Sciatic nerve (tissue), 2 donors: ENCODE measurements around the gene IDH3A. TPM values are rescaled to one million over a fixed set of nuclear protein-coding genes. Genes with fewer than 3 reads are reported as not detected.
A peak's percentile ranks its signal among the peaks of the same experiment; 100 is the strongest.

ENCODE experiments used
- ATAC-seq: fragments of 200-7000 bp; cut with Tn5 transposase; one replicate; pipeline ENCODE4 v1.9.1; 2020; ENCODE audit warnings: mild to moderate bottlenecking, moderate library complexity
- DNase-seq: peaks from one replicate; pipeline ENCODE4 v3.0.0-alpha.2; 2020; ENCODE audit warnings: low spot score
- intact Hi-C: fragments of 100-400 bp; cut with DNase I; formaldehyde crosslinking; loops from one replicate; pipeline ENCODE4 v1.14.2; 2022
- total RNA-seq: library from RNA; stranded (reverse); fragmentation: NEBNext Ultra II Directional; extraction: Animal tissue kit (Norgen Biotek cat#: 25700); gene quantifications from one replicate; pipeline ENCODE4 v1.2.1, GENCODE V29; 2021
- donor health status: DM: no; HTN: no; CAD: no.
- donor health status: DM: no; HTN: no; CAD: no.

IDH3A gene
- 66.9 TPM for total RNA-seq

DNA sequence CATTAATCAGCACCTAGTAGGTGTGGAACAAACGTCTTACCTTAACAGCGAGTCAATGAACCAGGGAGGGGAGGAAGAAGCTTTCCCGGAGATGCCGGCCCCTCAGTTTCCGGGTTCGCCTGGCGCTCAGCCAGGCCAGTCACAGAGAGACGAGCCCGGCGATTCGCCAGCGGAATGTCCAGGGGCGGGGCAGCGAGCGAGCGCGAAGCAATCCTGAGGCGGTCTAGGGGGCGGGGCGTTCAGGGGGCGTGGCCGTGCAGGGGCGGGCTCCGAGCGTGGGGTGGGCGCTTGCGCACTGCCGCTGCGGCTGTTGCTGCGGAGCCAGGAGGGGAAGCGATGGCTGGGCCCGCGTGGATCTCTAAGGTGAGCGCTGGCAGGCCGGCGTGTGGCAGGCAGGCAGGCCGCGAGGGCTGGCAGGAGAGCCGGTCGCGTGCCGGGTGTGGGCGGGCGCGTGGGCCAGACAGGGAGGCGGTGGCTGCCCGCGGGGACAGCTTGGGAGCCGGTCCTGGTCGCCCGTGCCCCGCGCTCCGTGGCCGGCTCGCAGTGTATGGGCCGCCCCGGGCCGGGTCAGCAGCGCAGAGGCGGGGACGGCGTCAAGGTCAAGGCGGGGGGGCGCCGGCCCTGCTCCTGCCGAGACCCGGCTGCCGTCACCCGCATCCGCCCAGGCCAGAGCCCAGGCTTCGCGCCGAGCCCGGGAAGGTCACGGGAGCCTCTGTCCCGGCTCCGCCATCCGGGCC, at the start of gene IDH3A:
TSS of gene IDH3A (plus strand) at position 295 of the 737 bp plus-strand sequence. CDS start at position 337, 42 bp downstream.
- ATAC-seq, result peak; percentile 100
- DNase-seq, result peak; percentile 100
- intact Hi-C loops, result no loop called here

DNA sequence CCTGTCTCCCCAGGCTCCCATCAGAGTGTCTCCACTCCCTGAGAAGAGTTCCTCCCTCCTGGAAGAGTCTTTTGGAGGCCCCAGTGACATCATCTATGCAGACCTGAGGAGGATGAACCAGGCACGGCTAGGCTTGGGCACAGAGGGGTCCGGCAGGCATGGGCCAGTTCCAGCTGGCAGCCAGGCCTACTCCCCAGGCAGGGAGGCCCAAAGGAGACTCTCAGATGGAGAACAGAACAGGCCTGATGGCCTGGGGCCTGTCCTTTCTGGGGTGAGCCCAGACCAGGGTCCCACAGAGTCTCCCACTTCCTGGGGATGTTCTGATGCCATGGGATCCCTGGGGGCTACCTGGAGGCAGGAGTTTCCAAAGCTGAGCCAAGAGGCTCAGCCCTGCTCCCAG, 48.3 kb upstream of the IDH3A start:
- DNase-seq (peak; percentile 28), ATAC-seq (no peak)
- intact Hi-C loops, result no loop called here

DNA sequence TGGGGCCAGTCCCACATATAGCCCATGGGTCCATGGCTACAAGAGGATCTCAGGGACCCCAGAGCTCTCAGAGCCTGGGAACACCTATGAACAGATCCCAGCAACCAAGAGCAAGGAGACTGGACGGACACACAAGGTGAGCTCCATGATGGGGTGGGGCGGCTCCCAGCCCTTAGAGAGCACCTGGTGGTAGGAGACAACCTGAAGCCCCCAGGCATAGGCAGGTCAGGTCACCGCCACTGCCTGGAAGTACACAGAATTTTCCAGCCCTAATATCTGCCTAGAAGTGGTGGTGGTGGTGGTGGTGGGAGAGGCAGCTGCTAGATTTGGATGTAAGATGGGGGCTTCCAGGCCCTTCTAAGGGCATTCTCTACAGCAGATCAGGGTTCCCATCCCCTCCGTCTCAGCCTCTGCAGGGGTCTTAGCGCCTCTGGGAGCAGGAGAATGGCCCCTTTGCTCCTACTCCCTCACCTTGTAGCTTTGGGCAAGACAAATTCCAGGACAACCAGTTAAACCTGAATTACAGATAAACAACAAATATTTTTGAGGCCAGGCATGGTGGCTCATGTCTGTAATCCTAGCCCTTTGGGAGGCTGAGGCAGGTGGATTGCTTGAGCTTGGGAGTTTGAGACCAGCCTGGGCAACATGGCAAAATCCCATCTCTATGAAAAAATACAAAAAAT, 47.6 kb upstream of the IDH3A start:
- ATAC-seq, result no peak
- peak; percentile 21 for DNase-seq

DNA sequence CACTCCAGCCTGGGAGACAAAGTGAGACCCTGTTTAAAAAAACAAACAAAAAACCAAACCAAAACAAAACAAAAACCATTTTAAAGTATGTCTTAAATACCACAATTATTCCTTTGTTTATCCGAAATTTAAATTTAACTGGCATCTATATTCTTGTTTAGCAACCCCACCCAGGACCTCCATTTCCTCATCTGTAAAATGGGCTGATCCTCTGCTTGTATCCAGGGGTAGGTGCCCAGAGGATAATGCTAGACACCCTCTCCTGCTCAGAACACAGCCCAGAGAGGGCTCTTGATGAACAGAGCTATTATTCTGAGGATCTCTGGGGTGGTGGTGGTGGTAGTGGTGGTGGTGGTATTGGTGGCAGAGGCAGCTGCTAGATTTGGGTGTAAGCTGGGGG, 47.0 kb upstream of the IDH3A start:
- intact Hi-C loops, result no loop called here
- ATAC-seq, result no peak
- no peak for DNase-seq

More for the DNA sequence above, 47.6 kb upstream of the IDH3A start:
- intact Hi-C loops, result no loop called here

DNA sequence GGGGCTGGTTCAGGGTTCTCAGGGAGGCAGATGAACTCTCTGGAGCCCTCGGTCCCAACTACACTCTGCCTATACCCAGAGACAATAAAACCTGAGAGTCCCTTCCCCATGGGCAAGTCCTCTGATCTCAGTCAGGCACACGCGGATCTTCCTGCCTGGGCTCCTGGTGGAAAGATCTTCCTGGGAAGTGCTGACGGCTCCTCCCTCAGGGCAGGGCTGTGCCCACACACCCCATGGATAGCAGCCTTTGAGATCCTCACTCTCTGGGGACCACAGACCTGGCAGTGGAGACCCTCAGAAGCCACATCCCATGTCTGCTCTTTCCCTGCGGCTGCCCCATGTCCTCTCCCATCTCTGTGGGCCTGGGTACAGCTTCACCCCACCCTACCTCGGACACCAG, 46.4 kb upstream of the IDH3A start:
- intact Hi-C loops, result no loop called here
- DNase-seq, result peak; percentile 37
- ATAC-seq, result no peak

DNA sequence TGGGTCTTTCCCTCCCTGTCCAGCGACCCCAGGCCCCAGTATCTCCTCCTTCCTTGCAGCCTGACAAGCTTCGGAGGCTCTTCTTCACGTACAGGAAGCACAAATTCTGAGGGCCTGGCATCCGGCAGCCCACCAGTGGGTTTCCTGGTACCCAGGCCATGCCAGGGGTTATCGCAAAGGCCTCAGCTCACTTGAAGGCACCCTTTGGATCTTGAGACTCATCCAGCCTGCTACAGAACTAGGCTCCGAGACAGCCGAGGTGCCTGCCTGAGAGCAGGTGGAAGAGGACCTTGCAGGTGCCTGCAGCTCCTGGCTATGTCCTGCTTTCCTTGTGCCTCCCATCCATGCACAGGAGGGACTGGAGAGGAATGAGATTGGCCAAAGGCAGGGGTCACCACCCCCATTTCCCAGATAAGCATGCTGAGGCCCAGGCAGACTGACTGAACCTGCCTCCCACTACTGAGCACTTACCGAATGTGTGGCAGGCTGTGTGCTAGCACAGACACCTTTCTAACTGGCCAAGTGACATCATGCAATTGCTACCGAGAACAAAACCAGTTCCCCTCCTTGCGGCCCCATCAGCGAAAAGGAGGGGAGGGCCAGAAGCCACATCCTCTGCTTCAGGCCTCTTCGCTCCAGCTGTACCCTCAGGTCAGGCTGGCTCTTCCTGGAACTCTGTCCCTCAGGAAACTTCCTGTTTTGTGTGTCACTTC, 45.6 kb upstream of the IDH3A start:
- ATAC-seq, result no peak
- intact Hi-C loops, result no loop called here
- DNase-seq, result no peak

DNA sequence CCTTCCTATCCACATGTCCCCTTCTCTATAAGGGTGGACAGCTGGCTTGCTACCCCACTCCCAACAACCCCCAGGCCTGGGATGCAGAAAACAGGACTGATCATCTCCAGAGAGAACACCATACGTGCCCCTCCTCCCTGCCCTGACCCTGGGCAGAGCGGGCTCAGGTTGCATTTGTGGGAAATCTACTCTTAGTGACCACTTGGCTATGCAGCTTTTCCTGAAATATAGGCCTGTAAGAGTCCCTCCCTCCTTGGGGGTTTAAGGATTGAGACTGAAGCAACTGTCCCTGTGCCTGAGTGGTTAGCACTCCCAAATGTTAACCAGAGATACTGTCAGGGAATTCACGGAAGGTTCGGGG, 45.1 kb upstream of the IDH3A start:
- ATAC-seq, result no peak
- intact Hi-C loops, result no loop called here
- DNase-seq, result no peak

DNA sequence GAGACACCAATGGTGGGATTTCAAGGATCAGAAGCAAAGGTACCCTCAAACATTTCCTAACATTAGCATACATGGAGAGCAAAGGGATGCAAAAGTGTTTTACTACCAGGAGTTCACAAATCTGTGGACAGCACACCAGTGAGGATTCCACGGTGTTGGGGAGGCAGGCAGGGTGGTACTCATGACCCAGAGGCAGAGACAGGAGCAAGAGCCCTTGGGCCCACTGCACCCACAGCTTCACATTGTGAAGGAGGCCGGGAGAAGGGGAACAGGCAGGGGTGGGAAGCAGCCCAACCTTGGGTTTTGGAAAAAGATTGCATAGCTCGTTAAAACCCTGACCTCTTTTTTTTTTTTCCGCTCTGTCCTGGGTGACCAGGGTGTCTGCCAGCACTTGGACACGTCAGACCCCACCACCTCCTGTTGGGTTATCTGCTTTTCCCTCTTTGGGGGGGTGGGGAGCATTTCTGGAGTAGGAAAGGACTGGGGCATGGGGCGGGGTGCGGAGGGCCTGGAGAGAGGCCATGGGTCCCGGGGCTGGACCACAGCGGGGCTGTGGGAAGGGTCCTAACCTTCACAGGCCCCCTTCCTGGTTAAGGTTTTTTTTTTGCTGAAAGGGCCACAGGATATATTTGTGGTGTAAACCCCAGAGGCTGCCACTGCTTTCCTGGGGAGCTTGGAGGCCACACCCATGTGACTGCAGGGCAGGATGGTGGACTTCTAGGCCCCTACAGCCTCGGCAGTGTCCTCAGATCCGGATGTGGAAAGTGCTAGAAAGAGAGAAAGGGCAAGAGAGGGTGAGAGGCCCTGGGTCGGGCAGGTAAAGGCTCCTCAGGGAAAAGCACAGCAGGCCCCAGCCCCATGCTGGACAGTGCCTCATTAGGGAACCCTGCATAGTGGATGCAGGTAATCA, 44.3 kb upstream of the IDH3A start:
- DNase-seq (no peak), ATAC-seq (no peak)
- intact Hi-C loops, result loop anchor here (5.0 kb wide), 1 partner anchor 138 kb away; no protein-coding TSS in a partner anchor

DNA sequence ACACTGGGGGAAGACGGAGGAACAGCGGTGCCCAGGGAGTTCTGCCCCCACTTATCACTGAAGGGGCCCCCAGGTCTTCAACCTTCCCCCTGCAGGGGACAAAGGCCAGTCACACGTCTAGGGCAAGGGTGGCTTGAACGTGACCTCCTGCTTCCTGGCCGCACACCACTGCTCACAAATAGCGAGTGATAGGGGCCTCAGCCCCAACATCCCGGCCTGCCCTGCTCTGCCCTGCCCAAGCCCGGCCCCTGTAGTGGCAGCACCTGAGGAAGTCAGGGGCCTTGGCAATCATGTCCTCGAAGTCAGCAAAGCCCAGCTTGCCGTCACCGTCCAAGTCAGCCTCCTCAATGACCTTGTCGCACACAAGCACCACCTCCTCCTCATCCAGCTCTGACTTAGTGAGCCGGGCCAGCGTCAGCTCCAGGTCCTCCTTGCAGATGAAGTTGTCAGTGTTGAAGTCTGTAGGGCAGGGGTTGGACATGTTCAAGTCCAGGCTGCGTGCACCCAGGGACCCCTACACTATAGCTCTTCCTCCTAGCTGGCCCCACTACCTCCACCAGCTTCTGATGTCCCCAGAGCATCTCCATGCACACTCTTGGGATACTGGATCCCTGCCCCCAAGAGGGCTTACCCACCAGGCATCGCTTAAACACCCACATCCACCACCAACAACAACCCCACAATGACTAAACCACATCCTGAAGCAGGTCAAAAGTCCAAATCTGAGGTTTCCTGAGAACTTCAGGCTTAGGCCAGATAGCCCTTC, 43.5 kb upstream of the IDH3A start:
- ATAC-seq, result no peak
- intact Hi-C loops, result loop anchor here (5.0 kb wide), 1 partner anchor 138 kb away; no protein-coding TSS in a partner anchor
- DNase-seq, result peak; percentile 51

DNA sequence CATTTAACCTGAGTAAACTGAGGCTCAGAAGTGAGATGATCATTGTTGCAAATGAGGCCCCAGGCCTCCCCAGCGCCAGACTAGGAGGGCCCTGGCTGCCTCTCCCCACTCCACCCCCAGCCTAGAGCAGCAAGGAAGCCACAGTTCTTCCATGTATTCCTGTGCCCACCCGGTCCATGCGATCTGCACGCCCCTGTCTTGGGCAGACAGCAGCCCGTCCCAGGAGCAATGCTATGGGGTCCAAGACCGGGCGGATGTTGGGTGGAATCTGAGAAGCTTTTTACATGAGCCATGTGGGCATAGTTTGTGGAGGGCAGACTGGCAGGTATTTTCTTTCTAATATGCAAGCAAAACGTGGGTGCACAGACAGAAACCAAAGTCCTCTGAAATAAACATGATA, 41.7 kb upstream of the IDH3A start:
- DNase-seq (peak; percentile 47), ATAC-seq (no peak)
- intact Hi-C loops, result loop anchor here (5.0 kb wide), 1 partner anchor 140 kb away; no protein-coding TSS in a partner anchor

DNA sequence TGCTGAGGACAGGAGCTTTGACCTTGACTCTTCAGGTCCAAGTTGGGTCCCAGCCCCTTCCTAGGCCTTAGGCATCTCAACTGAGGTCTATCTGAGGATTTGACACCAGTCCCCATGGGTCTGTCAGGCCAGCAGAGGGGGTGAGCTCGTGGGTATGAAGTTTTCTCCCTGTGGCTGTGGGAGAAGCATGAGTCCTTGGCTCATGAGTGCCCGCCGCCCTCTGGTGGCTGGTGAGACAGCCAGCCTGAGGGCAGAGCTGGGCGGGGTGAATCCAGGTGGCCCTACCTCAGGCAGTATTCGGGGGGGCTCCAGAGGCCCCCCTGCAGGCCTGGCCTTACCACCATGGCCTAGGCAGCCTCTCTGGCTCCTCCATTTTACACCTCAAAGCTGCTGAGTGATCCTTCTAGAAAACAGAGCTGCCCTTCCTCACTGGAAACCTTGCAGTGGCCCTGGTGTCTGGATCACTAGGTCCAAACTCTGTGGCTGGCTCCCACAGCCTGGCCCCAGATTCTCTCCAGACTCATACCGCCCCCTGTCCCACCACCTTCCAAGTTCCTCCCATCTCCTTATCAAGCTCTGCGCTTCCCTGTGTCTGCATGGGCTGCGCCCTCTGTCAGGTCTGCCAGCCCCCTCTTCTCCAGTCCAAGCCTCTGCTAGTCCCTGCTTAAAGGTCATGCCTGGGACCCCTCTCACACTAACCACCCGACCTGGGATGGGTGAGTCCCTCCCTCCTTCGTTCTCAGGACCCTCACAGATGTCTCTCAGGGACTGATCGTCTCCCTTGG, 40.7 kb upstream of the IDH3A start:
- intact Hi-C loops, result loop anchor here (5.0 kb wide), 1 partner anchor 141 kb away; no protein-coding TSS in a partner anchor
- peak; percentile 92 for DNase-seq
- ATAC-seq, result peak; percentile 90

DNA sequence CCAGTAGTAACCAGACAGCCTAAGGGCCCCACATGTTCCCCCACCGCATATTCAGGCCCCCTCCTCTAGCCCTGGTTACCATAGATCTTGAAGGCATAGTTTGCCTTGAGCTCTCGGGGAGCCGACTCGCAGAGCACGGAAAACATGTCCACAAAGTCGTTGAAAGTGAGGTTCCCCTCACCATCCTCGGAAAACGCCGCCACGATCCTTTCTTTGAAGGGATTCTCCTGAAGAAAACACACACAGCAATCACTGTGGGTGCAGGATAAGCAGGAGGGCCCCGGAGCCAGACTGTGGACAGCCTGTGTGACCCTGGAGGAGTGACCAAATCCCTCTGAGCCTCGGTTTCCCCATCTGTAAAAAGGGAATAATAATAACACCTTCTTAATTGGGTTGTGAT, 40.0 kb upstream of the IDH3A start:
- no peak for DNase-seq
- intact Hi-C loops, result loop anchor here (5.0 kb wide), 1 partner anchor 142 kb away; no protein-coding TSS in a partner anchor
- no peak for ATAC-seq

DNA sequence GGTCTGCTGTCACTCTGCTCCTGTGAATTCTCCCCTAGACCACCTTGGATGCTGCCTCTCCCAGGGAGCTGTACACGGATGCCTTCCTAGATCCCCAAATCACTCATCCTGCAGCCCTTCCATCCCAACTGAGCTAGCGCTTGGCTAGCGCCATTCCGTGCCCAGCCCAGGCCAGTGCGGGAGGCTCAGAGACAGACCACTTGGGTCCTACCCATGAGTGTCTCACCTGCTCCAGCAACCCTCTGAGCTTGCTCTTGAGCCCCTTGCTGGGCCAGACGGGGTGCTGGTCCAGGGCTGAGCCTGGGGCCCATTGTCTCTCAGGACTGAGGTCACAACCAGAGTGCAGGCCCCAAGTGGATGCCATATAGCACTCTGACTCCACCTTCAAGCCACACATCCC, 39.1 kb upstream of the IDH3A start:
- intact Hi-C loops, result loop anchor here (10.0 kb wide), 1 partner anchor 125 kb away; the partner anchor contains the start of gene ACSBG1
- ATAC-seq (no peak), DNase-seq (no peak)

DNA sequence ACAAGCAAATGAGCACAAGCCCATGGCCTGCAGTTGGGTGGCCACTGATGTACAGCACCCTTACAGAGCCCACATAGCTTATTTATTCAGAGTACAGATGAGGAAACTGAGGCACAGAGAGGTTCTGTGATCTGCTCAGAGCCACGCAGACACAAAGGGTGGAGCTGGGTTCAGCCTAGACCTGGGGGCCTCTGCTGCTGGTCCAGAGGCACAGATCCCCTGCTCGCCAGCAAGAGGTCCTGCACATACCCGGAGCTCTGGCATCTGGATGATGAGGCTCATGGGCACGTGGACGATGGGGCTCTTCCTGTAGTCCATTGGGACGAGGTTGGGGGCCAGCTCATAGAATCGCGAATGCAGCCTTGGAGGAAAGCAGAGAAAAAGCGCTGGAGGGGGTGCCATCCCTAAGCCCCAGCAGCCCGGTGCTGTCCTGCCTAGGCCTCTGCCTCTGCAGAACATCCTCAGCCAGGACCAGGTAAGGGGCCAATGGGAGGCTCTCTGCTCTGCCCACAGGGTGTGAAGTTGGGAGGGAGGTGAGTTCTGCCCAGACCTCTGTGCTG, 38.2 kb upstream of the IDH3A start:
- ATAC-seq (no peak), DNase-seq (no peak)
- intact Hi-C loops, result loop anchor here (10.0 kb wide), 1 partner anchor 124 kb away; the partner anchor contains the start of gene ACSBG1

DNA sequence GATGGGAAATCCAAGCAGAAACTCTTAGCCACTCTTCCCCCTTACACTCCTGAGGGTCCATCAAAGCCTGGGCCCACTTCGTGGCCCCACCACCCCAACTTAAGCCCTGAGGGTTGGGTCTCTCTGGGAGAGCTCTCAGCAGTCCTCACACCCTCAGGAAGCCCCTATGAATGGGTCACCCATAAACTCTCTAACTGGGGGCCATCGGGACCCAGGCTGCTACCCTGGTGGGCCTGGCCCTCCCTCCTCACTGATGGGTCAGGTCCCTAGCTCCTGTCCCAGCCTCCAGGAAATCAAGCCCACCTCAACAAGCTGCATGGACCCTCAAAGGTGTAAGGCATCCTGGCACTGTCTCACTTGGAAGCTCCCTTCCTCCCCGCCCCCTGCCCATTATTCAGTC, 37.4 kb upstream of the IDH3A start:
- ATAC-seq (no peak), DNase-seq (no peak)
- intact Hi-C loops, result loop anchor here (10.0 kb wide), 1 partner anchor 123 kb away; the partner anchor contains the start of gene ACSBG1

DNA sequence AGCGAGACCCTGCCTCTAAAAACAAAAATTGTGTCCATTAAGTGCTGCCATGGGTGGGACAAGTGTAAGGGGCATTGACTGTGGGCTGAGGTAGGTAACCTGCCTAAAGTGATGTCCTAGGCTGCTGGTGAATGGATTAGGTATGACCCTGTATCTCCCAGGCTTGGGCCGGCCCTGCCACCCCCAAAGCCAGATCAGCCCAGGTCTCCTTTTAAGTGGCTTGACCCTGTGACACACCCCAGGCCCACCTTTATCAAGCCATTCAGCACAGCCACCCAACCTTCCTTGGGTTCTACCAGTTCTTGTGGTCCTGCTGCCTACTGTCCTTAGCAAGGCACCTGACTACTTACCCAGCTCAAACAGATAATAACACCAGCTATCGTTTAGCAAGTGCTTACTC, 36.6 kb upstream of the IDH3A start:
- ATAC-seq (no peak), DNase-seq (no peak)
- intact Hi-C loops, result loop anchor here (10.0 kb wide), 1 partner anchor 122 kb away; the partner anchor contains the start of gene ACSBG1

DNA sequence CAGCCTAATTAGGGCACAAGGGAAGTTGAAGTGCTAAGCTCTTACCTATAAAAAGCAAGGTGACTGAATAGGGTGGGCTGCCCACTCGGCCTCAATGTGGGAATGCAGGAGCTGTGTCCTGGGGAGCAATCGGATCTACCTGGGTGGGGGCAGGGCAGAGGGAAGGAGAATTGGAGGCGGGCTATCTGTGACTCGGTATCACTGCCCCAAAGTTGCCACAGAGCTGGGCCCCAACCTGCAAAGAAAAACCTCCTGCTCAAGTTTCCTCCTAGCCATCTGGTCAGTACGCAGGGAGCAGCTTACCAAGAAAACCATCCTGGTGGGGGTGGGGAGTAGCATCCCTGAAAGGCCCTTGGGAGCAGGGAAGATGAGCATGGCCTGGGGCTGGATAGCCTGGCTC, 28.6 kb upstream of the IDH3A start:
- intact Hi-C loops, result no loop called here
- ATAC-seq, result no peak
- no peak for DNase-seq
